SK-N-SH treated with all-trans-retinoic acid at 6 μM for 48 hours (cell line): Measurements from ENCODE around the gene CFAP52.

ENCODE experiments used
- ATAC-seq: fragments of 200-7000 bp; cut with Tn5 transposase; 3 replicates; pipeline ENCODE4 v1.9.1; 2020; ENCODE audit warnings: mild to moderate bottlenecking, moderate library complexity
- ARNTL ChIP-seq: fragments of 450-650 bp; formaldehyde crosslinking; IDR thresholded peaks from 2 replicates; pipeline ENCODE4 v1.5.0; 2020; ENCODE audit warnings: low read depth, mild to moderate bottlenecking, moderate library complexity, borderline replicate concordance
- BACH2 ChIP-seq: fragments of 250-450 bp; sonication (Bioruptor Pico); IDR thresholded peaks from 2 replicates; pipeline ENCODE4 v1.9.0; 2021; ENCODE audit warnings: mild to moderate bottlenecking, borderline replicate concordance
- CSDC2 ChIP-seq: fragments of 250-450 bp; sonication (Bioruptor Pico); IDR thresholded peaks from 2 replicates; pipeline ENCODE4 v1.5.0; 2020; ENCODE audit warnings: mild to moderate bottlenecking, moderate library complexity
- ESRRG ChIP-seq: fragments of 250-450 bp; sonication (Bioruptor Pico); IDR thresholded peaks from 2 replicates; pipeline ENCODE4 v1.6.1; 2021; ENCODE audit warnings: mild to moderate bottlenecking
- GLIS3 ChIP-seq: fragments of 250-450 bp; sonication (Bioruptor Pico); IDR thresholded peaks from 2 replicates; pipeline ENCODE4 v1.5.0; 2020; ENCODE audit warnings: mild to moderate bottlenecking, moderate library complexity
- OSR1 ChIP-seq: fragments of 250-450 bp; sonication (Bioruptor Pico); IDR thresholded peaks from 2 replicates; pipeline ENCODE4 v1.8.0; 2022; ENCODE audit warnings: moderate library complexity, mild to moderate bottlenecking, inconsistent platforms
- POU6F1 ChIP-seq: fragments of 250-450 bp; sonication (Bioruptor Pico); IDR thresholded peaks from 2 replicates; pipeline ENCODE4 v1.8.0; 2021; ENCODE audit warnings: low read depth, mild to moderate bottlenecking, moderate library complexity, borderline replicate concordance
- SNAI2 ChIP-seq: fragments of 250-450 bp; sonication (Bioruptor Pico); IDR thresholded peaks from 2 replicates; pipeline ENCODE4 v1.5.0; 2020; ENCODE audit warnings: mild to moderate bottlenecking, moderate library complexity
- TCF4 ChIP-seq: fragments of 250-450 bp; sonication (Bioruptor Pico); IDR thresholded peaks from 2 replicates; pipeline ENCODE4 v1.8.0; 2021; ENCODE audit warnings: mild to moderate bottlenecking, moderate library complexity, borderline replicate concordance
- TOX ChIP-seq: fragments of 250-450 bp; sonication (Bioruptor Pico); IDR thresholded peaks from 2 replicates; pipeline ENCODE4 v1.8.0; 2021; ENCODE audit warnings: mild to moderate bottlenecking, moderate library complexity, borderline replicate concordance
- TSHZ2 ChIP-seq: fragments of 250-450 bp; sonication (Bioruptor Pico); IDR thresholded peaks from 2 replicates; pipeline ENCODE4 v1.5.0; 2020; ENCODE audit warnings: mild to moderate bottlenecking, moderate library complexity
- ZFP3 ChIP-seq: fragments of 250-450 bp; sonication (Bioruptor Pico); IDR thresholded peaks from 2 replicates; pipeline ENCODE4 v1.5.0; 2020; ENCODE audit warnings: mild to moderate bottlenecking, moderate library complexity
- ZFP30 ChIP-seq: fragments of 450-650 bp; formaldehyde crosslinking; IDR thresholded peaks from 2 replicates; pipeline ENCODE4 v1.5.0; 2022; ENCODE audit warnings: mild to moderate bottlenecking, moderate library complexity
- ZNF565 ChIP-seq: fragments of 450-650 bp; formaldehyde crosslinking; conservative IDR thresholded peaks from 2 replicates; pipeline ENCODE4 v1.5.0; 2020; ENCODE audit warnings: low read depth, mild to moderate bottlenecking, moderate library complexity
- ZNF70 ChIP-seq: fragments of 450-650 bp; formaldehyde crosslinking; IDR thresholded peaks from 2 replicates; pipeline ENCODE4 v1.5.0; 2020; ENCODE audit warnings: mild to moderate bottlenecking, moderate library complexity
- ZNF8 ChIP-seq: fragments of 450-650 bp; formaldehyde crosslinking; IDR thresholded peaks from 2 replicates; pipeline ENCODE4 v1.5.0; 2020; ENCODE audit warnings: mild to moderate bottlenecking, moderate library complexity
- TF ChIP-seq, protein P1 (sequence below): fragments of 250-450 bp; sonication (Bioruptor Pico); IDR thresholded peaks from 2 replicates; pipeline ENCODE4 v1.8.0; 2020; ENCODE audit warnings: mild to moderate bottlenecking, moderate library complexity, borderline replicate concordance
- TF ChIP-seq, protein P2 (sequence below): fragments of 250-450 bp; sonication (Bioruptor Pico); IDR thresholded peaks from 2 replicates; pipeline ENCODE4 v1.5.1; 2020; ENCODE audit warnings: low read depth, mild to moderate bottlenecking, moderate library complexity
- TF ChIP-seq, protein P3 (sequence below): fragments of 250-450 bp; sonication (Bioruptor Pico); IDR thresholded peaks from 2 replicates; pipeline ENCODE4 v1.5.1; 2021; ENCODE audit warnings: mild to moderate bottlenecking, moderate library complexity

The CFAP52 gene

GRCh38 chr17:9643611-9644010, 67.2 kb downstream of the CFAP52 start:
- TF ChIP-seq BACH2 (no peak), ZNF70 (no peak), CSDC2 (no peak), ESRRG (CRISPR knock-in tag) (no peak), SNAI2 (CRISPR knock-in tag) (no peak), POU6F1 (CRISPR knock-in tag) (no peak), ZNF565 (CRISPR knock-in tag) (no peak), ZFP30 (no peak), ZFP3 (no peak), ZNF8 (CRISPR knock-in tag) (no peak), TOX (CRISPR knock-in tag) (no peak), TCF4 (CRISPR knock-in tag) (no peak), OSR1 (no peak), ARNTL (CRISPR knock-in tag) (no peak), TSHZ2 (CRISPR knock-in tag) (no peak)
- TF ChIP-seq, protein P1, sequence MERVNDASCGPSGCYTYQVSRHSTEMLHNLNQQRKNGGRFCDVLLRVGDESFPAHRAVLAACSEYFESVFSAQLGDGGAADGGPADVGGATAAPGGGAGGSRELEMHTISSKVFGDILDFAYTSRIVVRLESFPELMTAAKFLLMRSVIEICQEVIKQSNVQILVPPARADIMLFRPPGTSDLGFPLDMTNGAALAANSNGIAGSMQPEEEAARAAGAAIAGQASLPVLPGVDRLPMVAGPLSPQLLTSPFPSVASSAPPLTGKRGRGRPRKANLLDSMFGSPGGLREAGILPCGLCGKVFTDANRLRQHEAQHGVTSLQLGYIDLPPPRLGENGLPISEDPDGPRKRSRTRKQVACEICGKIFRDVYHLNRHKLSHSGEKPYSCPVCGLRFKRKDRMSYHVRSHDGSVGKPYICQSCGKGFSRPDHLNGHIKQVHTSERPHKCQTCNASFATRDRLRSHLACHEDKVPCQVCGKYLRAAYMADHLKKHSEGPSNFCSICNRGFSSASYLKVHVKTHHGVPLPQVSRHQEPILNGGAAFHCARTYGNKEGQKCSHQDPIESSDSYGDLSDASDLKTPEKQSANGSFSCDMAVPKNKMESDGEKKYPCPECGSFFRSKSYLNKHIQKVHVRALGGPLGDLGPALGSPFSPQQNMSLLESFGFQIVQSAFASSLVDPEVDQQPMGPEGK (CRISPR knock-in tag) = no peak
- TF ChIP-seq, protein P2, sequence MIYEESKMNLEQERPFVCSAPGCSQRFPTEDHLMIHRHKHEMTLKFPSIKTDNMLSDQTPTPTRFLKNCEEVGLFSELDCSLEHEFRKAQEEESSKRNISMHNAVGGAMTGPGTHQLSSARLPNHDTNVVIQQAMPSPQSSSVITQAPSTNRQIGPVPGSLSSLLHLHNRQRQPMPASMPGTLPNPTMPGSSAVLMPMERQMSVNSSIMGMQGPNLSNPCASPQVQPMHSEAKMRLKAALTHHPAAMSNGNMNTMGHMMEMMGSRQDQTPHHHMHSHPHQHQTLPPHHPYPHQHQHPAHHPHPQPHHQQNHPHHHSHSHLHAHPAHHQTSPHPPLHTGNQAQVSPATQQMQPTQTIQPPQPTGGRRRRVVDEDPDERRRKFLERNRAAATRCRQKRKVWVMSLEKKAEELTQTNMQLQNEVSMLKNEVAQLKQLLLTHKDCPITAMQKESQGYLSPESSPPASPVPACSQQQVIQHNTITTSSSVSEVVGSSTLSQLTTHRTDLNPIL (CRISPR knock-in tag) = no peak
- TF ChIP-seq, protein P3, sequence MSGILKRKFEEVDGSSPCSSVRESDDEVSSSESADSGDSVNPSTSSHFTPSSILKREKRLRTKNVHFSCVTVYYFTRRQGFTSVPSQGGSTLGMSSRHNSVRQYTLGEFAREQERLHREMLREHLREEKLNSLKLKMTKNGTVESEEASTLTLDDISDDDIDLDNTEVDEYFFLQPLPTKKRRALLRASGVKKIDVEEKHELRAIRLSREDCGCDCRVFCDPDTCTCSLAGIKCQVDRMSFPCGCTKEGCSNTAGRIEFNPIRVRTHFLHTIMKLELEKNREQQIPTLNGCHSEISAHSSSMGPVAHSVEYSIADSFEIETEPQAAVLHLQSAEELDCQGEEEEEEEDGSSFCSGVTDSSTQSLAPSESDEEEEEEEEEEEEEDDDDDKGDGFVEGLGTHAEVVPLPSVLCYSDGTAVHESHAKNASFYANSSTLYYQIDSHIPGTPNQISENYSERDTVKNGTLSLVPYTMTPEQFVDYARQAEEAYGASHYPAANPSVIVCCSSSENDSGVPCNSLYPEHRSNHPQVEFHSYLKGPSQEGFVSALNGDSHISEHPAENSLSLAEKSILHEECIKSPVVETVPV (CRISPR knock-in tag) = no peak
- ATAC-seq = no peak

- ATAC-seq = peak; percentile 68
- no peak for TF ChIP-seq TOX (CRISPR knock-in tag)
- TF ChIP-seq, protein P1 (CRISPR knock-in tag) = no peak
- TF ChIP-seq GLIS3 (CRISPR knock-in tag) = no peak
- no peak for TF ChIP-seq ZNF70
- no peak for TF ChIP-seq BACH2
- no peak for TF ChIP-seq TSHZ2 (CRISPR knock-in tag)
- TF ChIP-seq ESRRG (CRISPR knock-in tag) = no peak
- no peak for TF ChIP-seq ZFP3
- TF ChIP-seq POU6F1 (CRISPR knock-in tag) = no peak
- TF ChIP-seq, protein P3 (CRISPR knock-in tag) = no peak
- TF ChIP-seq, all 23 proteins: peak for 0
Measured at GRCh38 chr17:9644910-9645751, 68.7 kb downstream of the CFAP52 start, which contains the start of gene USP43. Gene USP43, plus strand, starts transcription at chr17:9645517. Its CDS starts 116 bp downstream, at chr17:9645633.
